Measurements from ENCODE around the gene CHDH. TPM values are rescaled to one million over a fixed set of nuclear protein-coding genes. Genes with fewer than 3 reads are reported as not detected.

CHDH gene
- total RNA-seq, 2 experiments from 2014 or later, result 0.03 to 2.3 TPM

DNA sequence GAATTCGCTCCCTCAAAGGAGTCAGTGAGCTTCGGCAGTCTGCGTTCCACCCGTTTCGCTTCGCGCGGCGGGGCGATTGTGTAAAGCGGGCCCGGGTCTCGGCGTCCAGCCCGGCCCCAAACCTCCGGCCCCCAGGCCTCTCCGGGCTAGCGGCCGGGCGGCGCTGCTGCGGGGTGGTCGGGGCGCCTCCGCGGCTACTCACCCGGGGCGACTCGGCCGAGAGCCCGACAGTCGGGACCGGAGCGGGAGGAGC is 412 bp downstream of the CHDH start:
- Histone ChIP-seq H3K4me1 (ENCODE audit: insufficient read depth, low read length, poor library complexity, severe bottlenecking) (peaks cover 15% of the 10 kb centered on the region), H2AFZ (ENCODE audit: low read length) (no peak overlapping the region; the same call in 1 of the 2 replicates), H3K4me2 (ENCODE audit: low read length) (peak overlapping the region; percentile 60), H4K20me1 (ENCODE audit: insufficient read depth, low read length) (no peaks in the 10 kb centered on the region), H3K36me3 (ENCODE audit: insufficient read depth, low read length) (no peaks in the 10 kb centered on the region), H3K9me3 (ENCODE audit: low read length) (no peaks in the 10 kb centered on the region), H3K27ac (ENCODE audit: low read depth, low read length, poor library complexity, severe bottlenecking) (no peak overlapping the region), H3K9me2 (ENCODE audit: insufficient read depth, low read length) (no peaks in the 10 kb centered on the region), H3K4me3 (ENCODE audit: low read depth, low read length, poor library complexity, severe bottlenecking) (peak overlapping the region; percentile 54), H3K79me2 (ENCODE audit: insufficient read depth, low read depth, low read length) (no peaks in the 10 kb centered on the region)
- TF ChIP-seq EZH2phosphoT487 (IDR thresholded peaks at IDR 0.05; ENCODE audit: borderline replicate concordance, low read depth, low read length), result no peak
- TF ChIP-seq, protein P1, sequence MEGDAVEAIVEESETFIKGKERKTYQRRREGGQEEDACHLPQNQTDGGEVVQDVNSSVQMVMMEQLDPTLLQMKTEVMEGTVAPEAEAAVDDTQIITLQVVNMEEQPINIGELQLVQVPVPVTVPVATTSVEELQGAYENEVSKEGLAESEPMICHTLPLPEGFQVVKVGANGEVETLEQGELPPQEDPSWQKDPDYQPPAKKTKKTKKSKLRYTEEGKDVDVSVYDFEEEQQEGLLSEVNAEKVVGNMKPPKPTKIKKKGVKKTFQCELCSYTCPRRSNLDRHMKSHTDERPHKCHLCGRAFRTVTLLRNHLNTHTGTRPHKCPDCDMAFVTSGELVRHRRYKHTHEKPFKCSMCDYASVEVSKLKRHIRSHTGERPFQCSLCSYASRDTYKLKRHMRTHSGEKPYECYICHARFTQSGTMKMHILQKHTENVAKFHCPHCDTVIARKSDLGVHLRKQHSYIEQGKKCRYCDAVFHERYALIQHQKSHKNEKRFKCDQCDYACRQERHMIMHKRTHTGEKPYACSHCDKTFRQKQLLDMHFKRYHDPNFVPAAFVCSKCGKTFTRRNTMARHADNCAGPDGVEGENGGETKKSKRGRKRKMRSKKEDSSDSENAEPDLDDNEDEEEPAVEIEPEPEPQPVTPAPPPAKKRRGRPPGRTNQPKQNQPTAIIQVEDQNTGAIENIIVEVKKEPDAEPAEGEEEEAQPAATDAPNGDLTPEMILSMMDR (conservative IDR thresholded peaks at IDR 0.05; ENCODE audit: low read length), result no peak
- ChIA-PET CTCF (ENCODE audit: unreplicated experiment) (no interaction called here), POLR2A (interaction anchor here (0.5 to 1.4 kb wide), 4 partner anchors 8 to 206 kb away, joined by 3 to 5 read pairs (median 3); no protein-coding TSS in a partner anchor)
- BruUV-seq (replicated peaks), result no TSS peak
- intact Hi-C loops (cut with micrococcal nuclease; ENCODE audit: unreplicated experiment), result loop anchor here (2.0 kb wide), 1 partner anchor 45 kb away; the partner anchor contains the start of gene SELENOK
- no peak for DNase-seq (ENCODE audit: low spot score)

DNA sequence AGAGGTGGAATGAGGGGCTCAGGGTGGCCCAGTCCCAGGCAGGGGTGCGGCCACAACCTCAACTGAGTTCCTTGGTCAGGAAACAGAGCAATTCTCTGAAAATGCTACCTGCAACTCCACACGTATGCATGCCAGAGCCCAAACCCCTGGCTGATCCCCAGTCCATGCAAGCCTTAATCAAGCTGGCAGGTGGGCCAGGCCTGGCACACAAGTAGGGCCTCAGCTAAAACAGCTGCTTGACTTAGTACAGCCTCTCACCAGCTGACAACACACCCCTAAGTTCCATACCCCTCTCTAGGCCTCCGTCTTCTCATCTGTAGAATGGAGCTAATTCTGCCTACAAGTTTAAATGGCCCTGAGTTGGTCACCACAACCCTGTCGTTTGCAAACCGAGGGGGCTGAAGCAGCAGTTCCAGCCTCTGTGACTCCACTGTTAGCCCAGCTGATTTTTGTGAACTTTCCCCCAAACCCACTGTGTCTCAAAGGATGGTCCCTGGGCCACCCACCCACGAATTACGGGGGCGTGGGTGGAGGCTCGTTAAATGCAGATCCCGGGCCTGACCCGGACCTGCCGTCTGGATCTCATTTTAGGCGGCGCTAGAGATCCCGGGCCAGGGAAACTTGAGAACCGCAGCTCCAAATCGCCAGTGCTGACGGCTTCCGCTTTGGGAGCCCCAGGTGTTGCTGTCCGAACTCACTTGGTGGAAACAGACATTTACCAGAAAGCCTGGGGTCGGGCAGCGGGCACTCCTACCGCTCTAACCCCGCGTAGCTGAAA is 927 bp downstream of the CHDH start:
- BruUV-seq (replicated peaks), result no TSS peak
- no peaks in the 10 kb centered on the region for H3K9me2 ChIP-seq (ENCODE audit: insufficient read depth, low read length)
- peak overlapping the region; percentile 60 for H3K4me2 ChIP-seq (ENCODE audit: low read length)
- POLR2A ChIA-PET, result interaction anchor here (0.5 to 1.6 kb wide), 6 partner anchors 8 to 206 kb away, joined by 3 to 5 read pairs (median 3); partner anchors contain the start of gene ACTR8
- peaks cover 15% of the 10 kb centered on the region for H3K4me1 ChIP-seq (ENCODE audit: insufficient read depth, low read length, poor library complexity, severe bottlenecking)
- DNase-seq (ENCODE audit: low spot score), result peak; percentile 20
- no peak overlapping the region; the same call in 1 of the 2 replicates for H2AFZ ChIP-seq (ENCODE audit: low read length)
- CTCF ChIA-PET (ENCODE audit: unreplicated experiment), result interaction anchor here (0.5 kb wide), 1 partner anchor 196 kb away, joined by 4 read pairs; no protein-coding TSS in a partner anchor
- H3K79me2 ChIP-seq (ENCODE audit: insufficient read depth, low read depth, low read length), result no peaks in the 10 kb centered on the region
- TF ChIP-seq, protein P1 (conservative IDR thresholded peaks at IDR 0.05; ENCODE audit: low read length), result 0 out of 2 replicates have a peak, but pooled peaks have one; percentile 23
- TF ChIP-seq EZH2phosphoT487 (IDR thresholded peaks at IDR 0.05; ENCODE audit: borderline replicate concordance, low read depth, low read length), result no peak
- no peaks in the 10 kb centered on the region for H3K9me3 ChIP-seq (ENCODE audit: low read length)
- H3K27ac ChIP-seq (ENCODE audit: low read depth, low read length, poor library complexity, severe bottlenecking), result no peak overlapping the region
- peak overlapping the region; percentile 54 for H3K4me3 ChIP-seq (ENCODE audit: low read depth, low read length, poor library complexity, severe bottlenecking)
- intact Hi-C loops (cut with micrococcal nuclease; ENCODE audit: unreplicated experiment), result loop anchor here (2.0 kb wide), 1 partner anchor 46 kb away; the partner anchor contains the start of gene SELENOK
- no peaks in the 10 kb centered on the region for H4K20me1 ChIP-seq (ENCODE audit: insufficient read depth, low read length)
- no peaks in the 10 kb centered on the region for H3K36me3 ChIP-seq (ENCODE audit: insufficient read depth, low read length)
